DOHH2 (cell line): ENCODE data around the gene MYL12B.

Experiments used
- CTCF ChIP-seq: fragments of 200-600 bp; sonication (generic); IDR thresholded peaks from one replicate; pipeline ENCODE4 v1.5.1; 2014; ENCODE audit warnings: antibody characterized with exemption, mild to moderate bottlenecking, low read depth, low read length; ENCODE audit not compliant: poor library complexity, severe bottlenecking
- EZH2phosphoT487 ChIP-seq: fragments of 200-600 bp; sonication (generic); IDR thresholded peaks from 2 replicates; pipeline ENCODE4 v1.6.1; 2017; ENCODE audit warnings: borderline replicate concordance, mild to moderate bottlenecking, antibody characterized with exemption, low read length, moderate library complexity, mixed read lengths

GRCh38 chr18:3269914-3270299, 8.0 kb downstream of the MYL12B start:
- TF ChIP-seq CTCF (no peak), EZH2phosphoT487 (no peak)
